Type B pancreatic cell (in vitro differentiated cells): ENCODE data around the gene RAD50. TPM values are rescaled to one million over a fixed set of nuclear protein-coding genes. Genes with fewer than 3 reads are reported as not detected.

Source experiments
- DNase-seq: peaks from one replicate; pipeline ENCODE4 v3.0.0; 2021; ENCODE audit warnings: mixed read lengths; ENCODE audit not compliant: unreplicated experiment; ENCODE audit errors: extremely low spot score
- H3K27ac Mint-ChIP-seq: 2 replicates; pipeline ENCODE4 v1.8.0; 2021; ENCODE audit warnings: mild to moderate bottlenecking, mixed read lengths
- H3K27me3 Mint-ChIP-seq: 2 replicates; pipeline ENCODE4 v1.8.0; 2021; ENCODE audit warnings: mixed read lengths
- H3K36me3 Mint-ChIP-seq: 2 replicates; pipeline ENCODE4 v1.8.0; 2021; ENCODE audit warnings: mixed read lengths
- H3K4me1 Mint-ChIP-seq: one replicate; pipeline ENCODE4 v1.8.0; 2021; ENCODE audit warnings: mixed read lengths; ENCODE audit not compliant: unreplicated experiment
- H3K4me3 Mint-ChIP-seq: 2 replicates; pipeline ENCODE4 v1.8.0; 2021; ENCODE audit warnings: mild to moderate bottlenecking, mixed read lengths
- H3K9me3 Mint-ChIP-seq: 2 replicates; pipeline ENCODE4 v1.8.0; 2021; ENCODE audit warnings: mixed read lengths
- CTCF ChIP-seq: fragments of 200-600 bp; sonication (generic); conservative IDR thresholded peaks from 2 replicates; pipeline ENCODE4 v1.5.0; 2021; ENCODE audit warnings: antibody characterized with exemption, mild to moderate bottlenecking
- total RNA-seq: library from RNA; stranded (reverse); gene quantifications from 2 replicates; pipeline ENCODE4 v1.2.1, GENCODE V29; 2021; ENCODE audit warnings: low replicate concordance

Gene RAD50
- total RNA-seq, 1 donor from 2014 or later, result 41.3 TPM

- no peaks in the 10 kb centered on the region for H3K4me1 Mint-ChIP-seq
- peak; percentile 50 for DNase-seq
Measured at GRCh38 chr5:132680780-132681475, 124.2 kb downstream of the RAD50 start.

GRCh38 chr5:132681476-132681831, 124.7 kb downstream of the RAD50 start:
- no peak for DNase-seq
- Mint-ChIP-seq H3K36me3 (no peaks in the 10 kb centered on the region), H3K27me3 (no peaks in the 10 kb centered on the region), H3K4me3 (no peak overlapping the region), H3K9me3 (no peaks in the 10 kb centered on the region), H3K4me1 (no peaks in the 10 kb centered on the region), H3K27ac (no peak overlapping the region)
- no peak for TF ChIP-seq CTCF

More at GRCh38 chr5:132680780-132681475, 124.2 kb downstream of the RAD50 start:
- H3K27ac Mint-ChIP-seq, result no peak overlapping the region
- H3K27me3 Mint-ChIP-seq, result no peaks in the 10 kb centered on the region
- no peak overlapping the region for H3K4me3 Mint-ChIP-seq
- TF ChIP-seq CTCF, result no peak
- no peaks in the 10 kb centered on the region for H3K9me3 Mint-ChIP-seq
- no peaks in the 10 kb centered on the region for H3K36me3 Mint-ChIP-seq

- no peaks in the 10 kb centered on the region for H3K4me1 Mint-ChIP-seq
- H3K36me3 Mint-ChIP-seq, result no peaks in the 10 kb centered on the region
- H3K27ac Mint-ChIP-seq, result no peak overlapping the region
- no peak for TF ChIP-seq CTCF
- H3K9me3 Mint-ChIP-seq, result no peaks in the 10 kb centered on the region
- no peaks in the 10 kb centered on the region for H3K27me3 Mint-ChIP-seq
- no peak for DNase-seq
- H3K4me3 Mint-ChIP-seq, result no peak overlapping the region
Measured at GRCh38 chr5:132681983-132682382, 125.2 kb downstream of the RAD50 start.

- Mint-ChIP-seq H3K4me1 (no peaks in the 10 kb centered on the region), H3K36me3 (no peaks in the 10 kb centered on the region), H3K4me3 (no peak overlapping the region), H3K27ac (no peak overlapping the region), H3K9me3 (no peaks in the 10 kb centered on the region), H3K27me3 (no peaks in the 10 kb centered on the region)
- DNase-seq, result no peak
- TF ChIP-seq CTCF, result no peak
Measured at GRCh38 chr5:132684491-132684890, 127.7 kb downstream of the RAD50 start.

GRCh38 chr5:132684922-132685720, 128.3 kb downstream of the RAD50 start:
- H3K27me3 Mint-ChIP-seq, result no peaks in the 10 kb centered on the region
- DNase-seq, result no peak
- no peaks in the 10 kb centered on the region for H3K9me3 Mint-ChIP-seq
- H3K4me1 Mint-ChIP-seq, result no peaks in the 10 kb centered on the region
- H3K27ac Mint-ChIP-seq, result no peak overlapping the region
- TF ChIP-seq CTCF, result no peak
- no peaks in the 10 kb centered on the region for H3K36me3 Mint-ChIP-seq
- H3K4me3 Mint-ChIP-seq, result no peak overlapping the region
